Measurements from ENCODE around the gene CFAP92. TPM values are rescaled to one million over a fixed set of nuclear protein-coding genes. Genes with fewer than 3 reads are reported as not detected.

The CFAP92 gene
- total and polyA plus RNA-seq, 2 donors (not counting 3 experiments of a cell fraction or from before 2014, with no cell fraction given): 0.04 to 0.62 TPM

GRCh38 chr3:128933922-128934253 lies 60.0 kb downstream of the CFAP92 start:
- Histone ChIP-seq H3K27ac (ENCODE audit: insufficient read depth, low read depth, low read length) (no peak overlapping the region), H3K4me2 (ENCODE audit: insufficient read depth, low read length) (no peak overlapping the region), H4K20me1 (replicated peaks; ENCODE audit: control insufficient read depth, extremely low read depth, insufficient read depth, low read length) (no peaks in the 10 kb centered on the region), H3K27me3 (ENCODE audit: control insufficient read depth in 2 of 2, insufficient read depth in 2 of 2, low read length in 2 of 2) (peaks cover 2 to 7% of the 10 kb centered on the region in 2 experiments), H3K9me3 (replicated peaks; ENCODE audit: control insufficient read depth, insufficient read depth, low read length) (no peaks in the 10 kb centered on the region), H3K4me3 (replicated peaks in 1 of 3; ENCODE audit: insufficient read depth in 1 of 3, low read depth in 1 of 3, low read length in 3 of 3) (no peak overlapping the region), H3K36me3 (ENCODE audit: control insufficient read depth in 2 of 2, extremely low read depth in 1 of 2, insufficient read depth in 2 of 2, low read length in 2 of 2) (no peaks in the 10 kb centered on the region), H3K79me2 (ENCODE audit: control insufficient read depth, insufficient read depth, low read length) (no peaks in the 10 kb centered on the region), H2AFZ (ENCODE audit: low read depth, low read length) (no peak overlapping the region), H3K9me1 (replicated peaks; ENCODE audit: control insufficient read depth, extremely low read depth, insufficient read depth, low read length) (no peaks in the 10 kb centered on the region), H3K9ac (replicated peaks; ENCODE audit: extremely low read depth, insufficient read depth, low read length) (no peak overlapping the region), H3K4me1 (ENCODE audit: control insufficient read depth, extremely low read depth, insufficient read depth, low read length) (no peaks in the 10 kb centered on the region)
- FAIRE-seq (no peak), DNase-seq (ENCODE audit: low read depth, low spot score) (no peak)
- no TSS peak for BruUV-seq (replicated peaks)
- TF ChIP-seq CTCF (IDR thresholded peaks at IDR 0.05; ENCODE audit: extremely low read depth in 1 of 2, insufficient read depth in 1 of 2, low read depth in 1 of 2, low read length in 2 of 2) (no peak), EZH2 (IDR thresholded peaks at IDR 0.05; ENCODE audit: borderline replicate concordance, low read depth, low read length, severe bottlenecking) (no peak), MYC (IDR thresholded peaks at IDR 0.05; ENCODE audit: low read depth, low read length) (no peak), MAX (IDR thresholded peaks at IDR 0.05; ENCODE audit: insufficient read depth, insufficient read length) (no peak), POLR2A (IDR thresholded peaks at IDR 0.05; ENCODE audit: low read depth, low read length) (no peak), FOS (IDR thresholded peaks at IDR 0.05; ENCODE audit: borderline replicate concordance, insufficient read depth, low read length) (no peak), GATA2 (IDR thresholded peaks at IDR 0.05; ENCODE audit: insufficient read depth, insufficient read length, low read depth, low read length) (no peak), POLR2AphosphoS5 (IDR thresholded peaks at IDR 0.05; ENCODE audit: insufficient read depth, low read depth, low read length) (no peak), JUN (IDR thresholded peaks at IDR 0.05; ENCODE audit: borderline replicate concordance, insufficient read depth, insufficient read length, low read depth) (no peak)
- CTCF ChIA-PET: interaction anchor here (1.5 to 2.1 kb wide), 2 partner anchors 11 to 36 kb away, joined by 5 read pairs; no protein-coding TSS in a partner anchor
- intact Hi-C loops (cut with micrococcal nuclease) (no loop called here), dilution Hi-C loops (cut with MboI; ENCODE audit: extremely low pct_ligation_motif_present, low sequenced_read_pairs) (no loop called here)
- POLR2A ChIA-PET: no interaction called here
